Measurements from ENCODE around the gene YTHDF1. TPM values are rescaled to one million over a fixed set of nuclear protein-coding genes. Genes with fewer than 3 reads are reported as not detected.

Gene YTHDF1
- total and polyA plus RNA-seq, 2 of the 4 experiments (the other 2 are of a cell fraction), result 10.9 to 22.6 TPM

GRCh38 chr20:63192721-63193120 lies 23.2 kb downstream of the YTHDF1 start:
- dilution Hi-C loops (cut with HindIII; ENCODE audit: low sequenced_read_pairs, unreplicated experiment), result no loop called here
- intact Hi-C loops (cut with micrococcal nuclease), result no loop called here
- ATAC-seq (ENCODE audit: low read depth) (no peak), DNase-seq (no peak)
- no peak overlapping the region for H3K4me3 ChIP-seq (ENCODE audit: insufficient read depth, low read depth, low read length)
- H3K23ac ChIP-seq (ENCODE audit: low read depth, low read length), result no peak overlapping the region
- no peaks in the 10 kb centered on the region; the same call in 1 of the 2 replicates for H3K27me3 ChIP-seq (ENCODE audit: control insufficient read depth, insufficient read depth, low read length)
- no peak overlapping the region for H2AK5ac ChIP-seq (ENCODE audit: low read depth, low read length)
- no peak overlapping the region for H2BK15ac ChIP-seq (ENCODE audit: low read depth, low read length)
- TF ChIP-seq USF2 (IDR thresholded peaks at IDR 0.05; ENCODE audit: low read depth, low read length) (no peak), BHLHE40 (IDR thresholded peaks at IDR 0.05; ENCODE audit: low read depth, low read length) (no peak), ELK1 (IDR thresholded peaks at IDR 0.05; ENCODE audit: borderline replicate concordance, low read depth, low read length) (no peak), MXI1 (IDR thresholded peaks at IDR 0.05; ENCODE audit: borderline replicate concordance, low read depth, low read length) (no peak), NFE2L2 (IDR thresholded peaks at IDR 0.05; ENCODE audit: low read depth, low read length) (no peak), CEBPB (IDR thresholded peaks at IDR 0.05; ENCODE audit: low read depth, low read length) (no peak), RFX5 (IDR thresholded peaks at IDR 0.05; ENCODE audit: low read depth, low read length) (no peak), MAZ (IDR thresholded peaks at IDR 0.05; ENCODE audit: borderline replicate concordance, low read depth, low read length) (no peak), POLR2A (IDR thresholded peaks at IDR 0.05; ENCODE audit: low read depth, low read length) (no peak), RAD21 (IDR thresholded peaks at IDR 0.05; ENCODE audit: low read length) (no peak), CTCF (conservative IDR thresholded peaks at IDR 0.05; ENCODE audit: low read depth, low read length) (no peak), RCOR1 (IDR thresholded peaks at IDR 0.05; ENCODE audit: insufficient replicate concordance, low read length) (no peak), CHD1 (IDR thresholded peaks at IDR 0.05; ENCODE audit: low read depth, low read length) (no peak), FOS (IDR thresholded peaks at IDR 0.05; ENCODE audit: low read depth, low read length) (no peak), MAFK (IDR thresholded peaks at IDR 0.05; ENCODE audit: low read depth, low read length) (no peak), SMC3 (IDR thresholded peaks at IDR 0.05; ENCODE audit: low read depth, low read length) (no peak)
- H3K9ac ChIP-seq (ENCODE audit: low read depth, low read length), result no peak overlapping the region
- H2AFZ ChIP-seq (replicated peaks; ENCODE audit: low read length, poor library complexity), result no peak overlapping the region
- H2AK9ac ChIP-seq (replicated peaks; ENCODE audit: low read depth, low read length, poor library complexity), result no peak overlapping the region
- no peak overlapping the region for H3K4me2 ChIP-seq (ENCODE audit: low read depth, low read length)
- H3K27ac ChIP-seq (ENCODE audit: insufficient read depth, low read length), result no peak overlapping the region
- no peak overlapping the region for H4K91ac ChIP-seq (ENCODE audit: insufficient read depth, low read depth, low read length)
- no peak overlapping the region for H3K14ac ChIP-seq (replicated peaks; ENCODE audit: low read depth, low read length)
- peaks cover 6 to 35% of the 10 kb centered on the region in 2 experiments; a peak in 3 of 4 replicates for H3K79me1 ChIP-seq (ENCODE audit: low read depth in 1 of 2, low read length in 2 of 2)
- no peak overlapping the region for H3K18ac ChIP-seq (ENCODE audit: low read depth, low read length)
- in situ Hi-C loops (cut with MboI; ENCODE audit: low sequenced_read_pairs), result no loop called here
- peaks cover 40% of the 10 kb centered on the region for H4K20me1 ChIP-seq (ENCODE audit: insufficient read depth, low read length)
- H3K9me1 ChIP-seq (ENCODE audit: insufficient read depth, low read length), result peaks cover 8% of the 10 kb centered on the region; the same call in 1 of the 2 replicates
- H4K8ac ChIP-seq (ENCODE audit: low read depth in 2 of 2, low read length in 2 of 2), result no peak overlapping the region
- H3K56ac ChIP-seq (ENCODE audit: extremely low read depth, insufficient read depth, low read length), result no peak overlapping the region
- H2BK5ac ChIP-seq (ENCODE audit: low read depth, low read length, poor library complexity, severe bottlenecking), result no peak overlapping the region
- no peak overlapping the region for H2BK20ac ChIP-seq (ENCODE audit: low read depth, low read length)
- H3K36me3 ChIP-seq (ENCODE audit: control insufficient read depth, insufficient read depth, low read length), result peaks cover 16% of the 10 kb centered on the region
- ChIA-PET CTCF (interaction anchor here (0.9 kb wide), 1 partner anchor 9 kb away, joined by 3 read pairs; no protein-coding TSS in a partner anchor), POLR2A (ENCODE audit: unreplicated experiment) (no interaction called here)
- H3K4ac ChIP-seq (ENCODE audit: low read depth, low read length), result no peak overlapping the region
- 92% methylated on average over 11 of the region's 21 CpGs; no CpG with 5 or more reads in 1 of the 2 experiments for WGBS, 2 experiments (ENCODE audit: extremely low coverage in 2 of 2, insufficient read length in 1 of 2)
- H2BK120ac ChIP-seq (ENCODE audit: low read depth, low read length), result no peak overlapping the region
- H3K9me3 ChIP-seq (ENCODE audit: control insufficient read depth, insufficient read depth, low read length), result no peaks in the 10 kb centered on the region
- BruUV-seq (replicated peaks), result no TSS peak
- no peaks in the 10 kb centered on the region for H3K4me1 ChIP-seq (ENCODE audit: control insufficient read depth, insufficient read depth, low read length)
- H4K5ac ChIP-seq (ENCODE audit: low read depth, low read length), result no peak overlapping the region
